HG03045 (cell line): Measurements from ENCODE around the gene ZNF524.
"Not testable (repeated sequence)": the region's sequence is repeated elsewhere in the genome, so short reads cannot be mapped to it uniquely, and the experiment has no call there.

Experiments used
- ATAC-seq: cut with Tn5 transposase; IDR thresholded peaks from one replicate; pipeline ENCODE4 v1.9.1; 2021; ENCODE audit warnings: mild to moderate bottlenecking, moderate library complexity; ENCODE audit not compliant: unreplicated experiment

The ZNF524 gene

DNA sequence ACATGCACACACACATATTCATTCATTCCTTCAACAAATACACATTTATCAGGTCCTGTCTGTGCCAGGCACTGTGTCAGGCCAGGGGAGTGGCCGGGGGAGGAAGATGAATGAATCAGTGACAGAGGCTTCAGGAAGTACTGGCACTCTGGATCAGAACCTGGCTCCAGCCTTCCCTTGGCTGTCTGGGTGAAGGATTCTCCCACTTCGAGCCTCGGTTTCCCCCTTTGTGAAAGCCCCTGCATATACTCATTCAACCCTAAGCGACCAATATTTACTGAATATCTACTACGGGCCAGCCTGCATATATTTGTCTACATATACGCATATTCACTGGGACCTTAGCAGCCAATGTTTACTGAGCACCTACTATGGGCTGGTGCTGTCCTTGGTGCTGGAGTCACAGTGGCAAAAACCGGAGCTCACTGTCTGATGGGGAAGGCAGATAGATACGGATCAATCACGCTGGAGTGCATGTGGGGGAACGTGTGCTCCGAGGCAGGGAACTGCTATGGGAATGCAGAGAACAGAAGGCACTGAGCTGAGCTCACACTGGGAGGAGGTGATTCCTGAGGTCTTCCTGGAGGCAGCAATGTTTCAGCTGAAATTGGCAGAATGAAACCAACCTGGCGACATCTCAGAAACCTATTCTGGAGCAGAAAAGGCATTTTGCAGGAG, 18.8 kb upstream of the ZNF524 start:
- ATAC-seq, result no peak

DNA sequence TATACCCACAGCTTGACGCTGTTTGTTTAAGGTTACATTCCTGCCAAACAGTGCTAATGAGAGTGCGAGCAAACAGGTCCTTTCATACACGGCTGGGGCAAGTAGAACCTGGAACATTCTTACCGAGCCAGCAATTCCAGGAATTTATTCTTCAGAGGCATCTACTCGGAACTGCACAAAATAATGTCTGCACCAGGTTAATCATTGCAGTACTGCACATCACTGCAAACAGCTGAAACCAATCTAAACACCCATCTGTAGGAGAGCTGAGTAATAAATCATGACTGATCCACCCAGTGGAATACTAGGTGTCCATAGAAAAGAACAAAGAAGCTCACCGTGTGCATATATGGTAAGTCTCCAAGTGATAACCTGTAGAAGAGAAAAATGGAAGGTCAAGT, 18.3 kb upstream of the ZNF524 start:
- ATAC-seq, result no peak

DNA sequence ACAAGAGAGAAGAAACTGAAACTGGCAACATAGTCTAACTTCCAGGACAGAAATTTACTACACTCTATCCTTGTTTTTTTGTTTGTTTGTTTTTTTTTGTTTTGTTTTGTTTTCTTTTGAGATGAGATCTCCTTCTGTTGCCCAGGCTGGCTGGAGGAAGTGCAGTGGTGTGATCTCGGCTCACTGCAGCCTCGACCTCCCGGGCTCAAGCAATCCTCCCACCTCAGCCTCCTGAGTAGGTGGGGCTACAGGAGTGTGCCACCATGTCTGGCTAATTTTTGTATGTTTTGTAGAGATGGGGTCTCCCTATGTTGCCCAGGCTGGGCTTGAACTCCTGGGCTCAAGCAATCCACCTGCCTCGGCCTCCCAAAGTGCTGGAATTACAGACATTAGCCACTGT, 17.8 kb upstream of the ZNF524 start:
- ATAC-seq, result not testable (repeated sequence)

DNA sequence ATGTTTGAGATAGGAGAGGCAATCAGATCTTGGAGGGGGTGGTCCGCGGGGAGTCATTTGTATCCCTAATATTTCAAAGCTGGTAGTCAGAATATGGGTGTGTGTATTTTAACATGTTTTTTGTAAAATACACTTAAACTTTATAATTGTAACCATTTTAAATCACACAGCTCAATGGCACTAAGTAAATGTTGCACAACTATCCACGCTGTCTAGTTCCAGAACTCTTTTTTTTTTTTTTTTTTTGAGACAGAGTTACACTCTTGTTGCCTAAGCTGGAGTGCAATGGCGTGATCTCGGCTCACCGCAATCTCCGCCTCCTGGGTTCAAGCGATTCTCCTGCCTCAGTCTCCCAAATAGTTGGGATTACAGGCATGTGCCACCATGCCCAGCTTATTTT, 16.2 kb upstream of the ZNF524 start:
- not testable (repeated sequence) for ATAC-seq

DNA sequence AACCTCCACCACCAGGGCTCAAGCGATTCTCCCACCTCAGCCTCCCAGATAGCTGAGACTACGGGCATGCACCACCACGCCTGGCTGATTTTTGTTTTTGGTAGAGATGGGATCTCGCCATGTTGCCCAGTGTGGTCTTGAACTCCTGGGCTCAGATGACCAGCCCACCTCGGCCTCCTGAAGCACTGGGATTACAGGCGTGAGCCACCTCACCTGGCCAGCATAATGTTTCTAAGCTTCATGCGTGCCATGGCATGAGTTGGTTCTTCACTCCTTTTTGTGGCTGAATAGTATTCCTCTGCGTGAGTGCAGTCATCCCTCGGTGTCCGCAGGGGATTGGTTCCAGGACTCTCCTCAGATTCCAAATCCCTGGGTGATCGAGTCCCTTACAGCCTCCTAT, 15.2 kb upstream of the ZNF524 start:
- no peak for ATAC-seq

DNA sequence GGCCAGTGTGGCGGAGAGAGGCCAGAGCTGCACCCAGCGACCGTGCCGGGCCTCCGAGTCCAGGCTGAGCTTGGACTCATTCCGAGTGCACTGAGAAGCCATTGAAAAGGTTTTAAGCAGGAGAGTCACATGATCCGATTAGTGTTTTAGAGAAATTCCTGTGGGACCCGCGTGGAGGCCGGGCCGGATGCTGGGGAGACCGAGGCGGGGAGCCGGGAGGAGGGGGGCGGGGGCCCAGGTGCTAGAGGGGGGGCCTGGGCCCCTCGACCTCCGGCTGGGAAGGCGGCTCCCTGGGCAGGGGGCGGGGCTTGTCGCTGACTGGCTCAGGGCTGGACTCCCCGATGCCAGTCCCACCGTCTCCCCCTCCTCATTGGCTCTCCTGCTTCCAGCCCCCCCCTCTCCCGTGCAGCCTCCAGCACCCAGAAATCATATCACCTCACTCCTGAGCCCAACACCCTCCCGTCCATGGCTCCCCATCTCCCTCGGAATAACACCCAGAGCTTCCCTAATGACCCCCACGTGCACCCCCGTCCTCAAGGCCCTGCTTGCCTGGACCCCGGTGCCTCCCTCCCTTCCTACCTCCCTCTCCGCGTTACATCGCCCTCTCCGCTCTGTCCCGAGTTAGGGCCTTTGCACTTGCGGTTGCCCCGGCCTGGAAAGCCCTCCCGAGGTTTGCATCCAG, 14.3 kb upstream of the ZNF524 start:
- ATAC-seq, result no peak

DNA sequence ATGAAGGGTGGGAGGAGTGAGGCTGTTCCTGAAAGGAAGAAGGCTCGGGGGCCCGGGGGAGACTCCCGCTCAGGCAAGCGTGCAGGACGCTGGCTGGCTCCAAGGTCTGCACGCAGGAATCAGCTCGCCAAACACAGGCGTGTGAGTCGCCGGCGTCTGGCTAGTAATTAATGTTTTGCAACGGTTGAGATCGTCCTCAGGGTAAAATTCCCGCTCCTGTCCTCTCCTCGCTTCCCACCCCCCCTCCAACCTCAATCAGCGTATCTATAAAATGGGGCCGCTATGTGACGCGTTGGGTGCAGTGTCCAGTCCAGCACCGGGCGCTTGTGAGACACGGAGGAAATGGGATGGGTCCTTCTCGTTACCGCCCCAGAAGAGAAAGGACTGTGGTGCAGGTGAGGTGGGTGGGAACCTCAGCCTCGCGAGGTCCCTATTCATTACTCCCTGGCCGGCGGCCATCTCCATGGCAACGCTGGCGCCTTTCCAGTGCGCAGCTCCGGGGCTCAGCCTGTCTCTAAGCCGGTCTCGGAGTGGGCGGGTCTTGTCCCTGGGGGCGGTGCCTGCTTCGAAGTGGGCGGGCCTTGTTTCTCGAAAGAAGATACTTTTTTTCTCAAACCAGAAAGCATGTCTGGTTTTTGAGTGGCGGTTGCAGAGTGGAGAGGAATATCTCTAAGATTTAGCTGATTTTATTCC, 13.0 kb upstream of the ZNF524 start:
- peak; percentile 82 for ATAC-seq

DNA sequence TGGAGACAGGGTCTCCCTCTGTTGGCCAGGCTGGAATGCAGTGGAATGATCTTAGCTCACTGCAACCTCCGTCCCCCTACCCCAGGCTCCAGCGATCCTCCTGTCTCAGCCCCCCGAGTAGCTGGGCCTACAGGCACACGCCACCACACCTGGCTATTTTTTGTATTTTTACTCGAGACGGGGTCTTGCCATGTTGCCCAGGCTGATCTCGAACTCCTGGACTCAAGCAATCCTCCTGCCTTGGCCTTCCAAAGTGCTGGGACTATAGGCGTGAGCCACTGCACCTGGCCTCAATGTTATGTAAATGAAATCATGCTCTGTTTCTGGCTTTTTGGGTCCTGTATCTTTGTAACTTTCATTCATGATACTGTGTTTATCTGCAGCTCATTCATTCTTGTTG, 11.3 kb upstream of the ZNF524 start:
- no peak for ATAC-seq

DNA sequence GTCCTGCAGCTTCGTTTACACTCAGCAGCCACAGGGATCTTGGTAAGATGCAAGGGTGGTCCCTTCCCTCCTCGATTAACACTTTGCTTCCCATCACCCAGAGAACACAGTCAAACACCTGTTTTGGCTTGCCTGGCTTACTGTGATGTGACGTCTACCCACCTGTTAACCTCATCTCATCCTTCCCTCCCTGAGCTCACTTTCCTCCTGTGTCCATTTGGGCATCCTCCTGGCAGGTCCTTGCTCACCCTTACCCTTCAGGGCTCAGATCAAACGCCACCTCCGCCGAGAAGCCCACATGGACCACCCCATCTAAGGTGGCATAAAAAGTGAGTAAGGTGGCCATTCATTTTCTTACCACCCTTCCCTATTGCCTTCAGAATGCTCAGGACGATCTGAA, 10.0 kb upstream of the ZNF524 start:
- no peak for ATAC-seq

DNA sequence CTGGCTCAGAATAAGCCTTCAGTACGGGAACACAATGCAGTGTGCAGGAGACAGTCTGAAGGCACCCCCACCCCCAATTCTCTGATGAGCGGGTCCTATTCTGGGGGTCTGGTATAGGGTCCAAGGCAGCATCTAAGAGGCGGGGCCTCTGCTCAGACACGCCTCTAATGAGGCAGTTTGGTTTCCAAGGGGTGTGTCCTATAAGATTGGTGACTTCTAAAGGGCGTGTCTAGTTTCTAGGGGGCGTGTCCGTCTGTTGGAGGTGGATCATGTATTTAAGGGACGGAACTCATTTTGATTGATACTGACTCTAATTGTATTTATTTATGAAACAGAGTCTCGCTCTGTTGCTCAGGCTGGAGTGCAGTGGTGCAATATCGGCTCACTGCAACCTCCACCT, 9.5 kb upstream of the ZNF524 start:
- no peak for ATAC-seq

DNA sequence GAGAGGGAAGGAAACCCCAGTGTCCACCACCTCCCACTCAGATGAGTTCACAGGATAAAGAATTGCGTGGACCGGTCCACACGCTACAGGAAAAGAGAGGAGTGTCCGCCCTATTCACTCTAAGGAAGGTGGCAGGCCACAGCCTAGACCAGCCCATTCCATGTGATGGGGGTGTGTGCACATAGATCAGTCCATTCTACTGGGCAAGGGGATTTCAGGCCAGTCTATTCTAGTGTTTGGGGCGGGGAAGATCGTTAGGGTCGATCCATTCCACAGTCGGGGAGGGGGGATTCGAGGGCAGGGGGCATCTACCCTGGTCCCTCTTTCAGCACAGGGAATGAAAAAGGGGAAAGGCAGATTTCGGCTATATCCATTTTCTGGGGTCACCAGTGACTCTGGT, 8.5 kb upstream of the ZNF524 start:
- ATAC-seq, result no peak

DNA sequence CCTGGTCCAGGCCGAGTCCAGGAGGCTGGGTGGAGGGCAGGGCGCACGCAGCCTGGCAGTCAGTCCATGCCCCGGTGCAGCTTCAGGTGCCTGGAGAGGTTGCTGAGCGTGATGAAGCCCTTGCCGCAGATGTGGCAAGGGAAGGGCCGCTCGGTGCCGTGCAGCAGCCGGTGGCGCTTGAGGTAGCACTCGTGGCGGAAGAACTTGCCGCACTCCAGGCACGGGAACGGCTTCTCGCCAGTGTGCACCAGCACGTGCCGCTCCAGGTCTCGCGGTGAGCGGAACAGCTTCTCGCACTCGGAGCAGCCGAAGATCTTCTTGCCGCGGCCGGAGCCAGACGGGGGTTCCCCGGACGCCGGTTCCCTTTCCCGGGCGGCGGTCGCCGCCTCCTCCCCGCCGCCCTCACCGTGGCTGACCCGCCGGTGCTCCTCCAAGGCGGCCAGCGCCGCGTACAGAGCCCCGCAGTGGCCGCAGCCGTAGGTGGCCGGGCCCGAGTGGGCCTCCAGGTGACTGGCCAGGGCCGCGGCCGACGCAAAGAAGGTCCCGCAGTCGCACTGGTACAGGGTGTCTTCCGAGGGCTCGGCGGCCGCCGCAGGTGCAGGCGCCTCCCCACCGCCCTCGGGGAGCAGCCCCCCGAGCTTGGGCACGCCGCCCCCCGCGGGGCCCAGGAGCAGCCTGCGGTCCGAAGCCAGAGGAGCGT, 7.5 kb upstream of the ZNF524 start:
- ATAC-seq, result no peak

DNA sequence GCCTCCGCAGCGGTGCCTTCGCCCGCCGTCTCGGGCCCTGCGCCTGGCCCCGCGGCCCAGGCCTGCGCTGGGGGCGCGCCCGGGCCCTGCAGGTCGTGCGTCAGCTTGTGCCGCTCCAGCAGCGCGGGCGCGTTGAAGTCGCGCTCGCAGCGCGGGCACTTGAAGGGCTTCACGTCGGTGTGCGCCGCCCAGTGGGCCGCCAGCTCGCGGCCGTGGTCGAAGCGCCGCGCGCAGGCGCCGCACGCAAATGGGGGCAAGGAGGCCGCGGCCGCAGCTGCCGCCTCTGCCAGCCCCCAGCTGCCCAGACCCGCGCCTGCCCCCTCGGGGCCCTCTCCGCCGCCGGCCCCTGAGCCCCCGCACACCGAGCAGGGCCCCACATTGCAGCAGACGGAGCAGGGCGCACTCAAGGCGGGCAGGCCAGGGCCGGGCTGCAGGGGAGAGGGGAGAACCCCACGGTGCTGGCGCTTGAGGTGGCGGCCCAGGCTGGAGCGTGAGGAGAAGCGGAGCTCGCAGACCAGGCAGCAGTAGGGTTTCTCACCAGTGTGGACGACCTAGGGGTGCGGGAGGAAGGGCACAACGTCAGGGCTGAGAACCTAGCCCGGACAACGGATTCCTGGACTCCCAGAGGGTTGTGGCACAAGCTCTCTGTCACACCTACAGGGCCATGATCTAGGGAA, 6.9 kb upstream of the ZNF524 start:
- ATAC-seq, result no peak

DNA sequence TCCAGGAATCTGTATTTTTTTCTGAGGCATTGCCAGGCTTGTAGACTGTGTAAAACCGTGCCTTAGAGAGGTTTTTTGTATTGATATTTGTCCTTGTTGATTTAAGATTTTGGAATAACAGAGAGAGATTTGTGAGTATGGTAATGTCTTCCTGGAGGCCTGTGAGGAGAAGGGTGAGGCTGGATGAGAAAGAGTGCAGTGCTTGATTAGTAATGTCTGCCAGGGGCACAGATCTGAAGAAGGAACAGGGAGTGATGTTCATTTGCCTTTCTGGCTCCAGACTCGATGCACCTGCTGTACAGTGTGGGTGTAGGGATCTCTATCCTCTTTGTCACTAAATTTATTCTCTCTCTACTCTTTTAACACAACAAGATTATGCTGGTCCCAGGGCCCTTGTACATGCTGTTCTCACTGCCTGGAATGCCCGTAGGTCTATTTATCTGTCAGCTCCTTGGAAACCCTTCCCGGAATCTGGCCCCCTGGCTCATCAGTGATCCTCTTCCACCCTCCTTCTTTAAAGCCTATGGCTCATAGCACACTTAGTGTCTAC, 5.0 kb upstream of the ZNF524 start:
- no peak for ATAC-seq

DNA sequence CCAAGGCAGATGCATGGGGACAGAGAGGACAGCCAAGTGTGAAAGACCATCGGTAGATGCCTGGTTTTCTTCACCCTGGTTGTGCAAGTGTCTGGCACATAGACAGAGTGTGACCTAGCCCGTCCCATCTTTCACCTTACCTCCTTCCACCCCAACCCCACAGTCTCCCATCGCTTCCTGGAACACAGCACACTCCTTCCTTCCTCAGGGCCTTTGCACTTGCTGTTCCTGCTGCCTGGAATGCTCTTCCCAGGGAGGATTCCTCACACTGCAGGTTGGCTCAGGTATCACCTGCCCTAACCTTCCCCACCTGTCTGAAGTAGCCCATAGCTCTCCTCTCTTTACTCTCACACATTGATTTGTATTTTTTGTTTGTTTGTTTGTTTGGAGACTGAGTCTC, 3.8 kb upstream of the ZNF524 start:
- ATAC-seq, result no peak

DNA sequence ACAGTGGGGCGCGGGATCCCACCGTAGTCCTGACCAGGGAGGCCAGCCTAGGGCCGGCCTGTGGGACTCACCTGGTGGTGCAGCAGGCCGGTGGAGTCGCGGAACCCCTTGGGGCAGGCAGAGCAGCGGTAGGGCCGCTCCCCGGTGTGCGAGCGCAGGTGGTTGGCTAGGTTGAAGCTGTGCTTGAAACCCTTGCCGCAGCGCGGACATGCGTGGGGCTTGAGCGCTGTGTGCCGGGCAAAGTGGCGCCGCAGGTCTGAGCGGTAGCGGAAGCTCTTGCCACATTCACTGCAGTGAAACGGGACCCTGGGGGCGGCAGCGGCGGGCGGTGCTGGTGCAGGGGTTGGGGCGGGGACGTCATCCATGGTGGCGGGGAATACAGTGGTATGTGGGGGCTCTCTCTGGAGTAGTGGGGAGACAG, 2.6 kb upstream of the ZNF524 start:
- ATAC-seq, result no peak

DNA sequence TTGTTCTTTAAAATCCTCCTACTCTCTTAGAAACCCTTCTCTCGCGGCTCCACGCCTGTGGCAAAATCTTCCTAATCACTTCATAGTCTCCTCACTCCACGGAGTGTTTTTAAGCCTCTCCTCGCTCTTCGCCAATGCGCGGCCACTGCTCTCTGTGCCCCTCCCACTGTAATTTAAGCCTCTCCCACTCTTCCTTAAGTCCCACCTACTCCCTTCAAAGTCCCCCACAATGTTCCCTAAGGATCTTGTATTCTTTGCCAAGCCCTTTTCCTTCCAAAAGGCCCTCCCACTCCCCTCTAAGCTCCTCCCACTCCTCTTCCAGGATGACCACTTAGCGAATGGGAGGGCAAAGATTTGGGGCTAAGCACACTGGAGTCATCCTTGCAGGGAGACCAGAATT, 2.1 kb upstream of the ZNF524 start:
- no peak for ATAC-seq

DNA sequence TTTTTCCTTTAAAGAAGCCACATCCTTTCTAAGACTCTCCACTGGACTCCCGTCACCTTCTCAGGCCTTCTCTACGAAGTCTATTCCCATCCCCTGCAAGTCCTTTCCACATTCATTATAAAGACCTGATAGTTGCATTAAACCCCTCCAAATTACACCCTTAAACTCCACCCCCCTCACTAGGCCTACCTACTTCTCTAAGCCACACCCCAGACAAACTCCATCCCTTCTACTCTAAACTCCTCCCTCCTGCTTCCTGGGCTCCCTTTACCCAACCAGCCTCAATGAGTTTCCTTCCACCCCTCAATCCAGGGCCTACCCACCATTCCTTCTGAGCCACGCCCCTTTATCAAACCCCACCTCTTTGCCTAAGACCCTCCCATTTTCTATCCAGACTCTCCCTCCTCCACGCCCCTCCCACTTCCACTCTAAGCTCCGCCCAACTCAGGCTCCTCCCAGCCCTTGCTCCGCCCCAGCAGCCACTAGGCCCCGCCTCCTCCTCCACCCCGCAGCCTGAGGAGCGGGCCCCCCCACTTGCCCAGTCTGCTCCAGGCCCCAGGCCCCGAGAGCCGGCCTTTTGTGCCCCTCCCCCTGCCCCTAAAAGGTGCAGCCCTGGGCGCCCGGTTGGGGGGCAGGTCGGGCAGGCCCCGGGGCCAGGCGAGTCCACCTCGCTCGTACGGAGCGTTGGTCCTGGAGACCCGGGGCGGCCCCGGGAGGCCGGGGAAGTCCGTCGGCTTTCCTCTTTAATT, 1.2 kb upstream of the ZNF524 start:
- ATAC-seq, result peak; percentile 41

DNA sequence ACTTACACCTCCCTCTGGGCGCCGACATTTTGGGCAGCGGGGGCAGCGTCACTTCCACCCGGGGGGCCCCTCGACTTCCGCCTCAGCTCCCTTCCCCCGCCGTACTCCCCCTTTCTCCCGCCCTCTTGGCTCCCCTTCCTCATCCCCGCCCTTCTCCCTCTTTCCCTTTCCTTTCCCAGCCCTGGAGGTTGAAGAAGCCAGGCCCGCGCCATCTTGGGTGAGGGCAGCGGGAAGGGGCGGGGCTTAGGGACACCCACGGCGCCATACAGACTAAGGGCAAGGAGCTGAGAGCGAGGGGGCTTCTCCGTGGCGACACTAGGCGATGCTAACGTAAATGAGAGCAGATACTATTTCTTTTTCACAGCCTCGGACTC, 633 bp upstream of the ZNF524 start, which contains the start of gene FIZ1:
Gene FIZ1, minus strand, starts transcription at position 50 of the 374 bp plus-strand sequence. CDS start 1,652 bp downstream, outside the sequence.
- ATAC-seq, result peak; percentile 45

DNA sequence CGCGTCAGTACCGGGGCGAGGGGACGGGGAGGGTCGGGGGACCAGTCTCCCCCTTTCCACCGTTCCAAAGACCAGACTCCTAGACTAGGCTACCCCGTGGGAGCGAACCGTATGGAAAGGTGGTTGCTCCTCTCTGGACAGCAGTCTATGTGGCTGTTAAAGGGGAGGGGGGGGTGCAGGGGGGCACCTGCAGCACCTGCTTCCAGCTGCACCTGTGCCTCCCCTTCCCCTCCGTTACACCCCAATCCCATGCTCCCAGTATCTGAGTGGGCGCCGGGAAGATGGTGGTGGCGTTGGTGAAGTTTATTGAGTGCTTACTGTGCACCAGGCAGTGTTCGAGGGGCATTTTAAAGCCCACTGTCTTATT, 557 bp downstream of the ZNF524 start:
- ATAC-seq, result no peak
